ENCODE results near the gene RNF130.

- TF ChIP-seq CTCF (IDR thresholded peaks at IDR 0.05), result no peak
- no peak for TF ChIP-seq POLR2A (IDR thresholded peaks at IDR 0.05)
Observed at GRCh38 chr5:180068519-180069090, 3.0 kb downstream of the RNF130 start.
